CD4-positive, alpha-beta T cell treated with Interleukin-6 at 100 ng/mL for 8 hours (primary cell): ENCODE data around the gene IGSF3.
"Not testable (repeated sequence)": the region's sequence is repeated elsewhere in the genome, so short reads cannot be mapped to it uniquely, and the experiment has no call there.

ENCODE experiments used
- DNase-seq: peaks from one replicate; pipeline ENCODE4 v3.0.0-alpha.2; 2020; ENCODE audit warnings: mixed read lengths, low spot score

IGSF3 gene

DNA sequence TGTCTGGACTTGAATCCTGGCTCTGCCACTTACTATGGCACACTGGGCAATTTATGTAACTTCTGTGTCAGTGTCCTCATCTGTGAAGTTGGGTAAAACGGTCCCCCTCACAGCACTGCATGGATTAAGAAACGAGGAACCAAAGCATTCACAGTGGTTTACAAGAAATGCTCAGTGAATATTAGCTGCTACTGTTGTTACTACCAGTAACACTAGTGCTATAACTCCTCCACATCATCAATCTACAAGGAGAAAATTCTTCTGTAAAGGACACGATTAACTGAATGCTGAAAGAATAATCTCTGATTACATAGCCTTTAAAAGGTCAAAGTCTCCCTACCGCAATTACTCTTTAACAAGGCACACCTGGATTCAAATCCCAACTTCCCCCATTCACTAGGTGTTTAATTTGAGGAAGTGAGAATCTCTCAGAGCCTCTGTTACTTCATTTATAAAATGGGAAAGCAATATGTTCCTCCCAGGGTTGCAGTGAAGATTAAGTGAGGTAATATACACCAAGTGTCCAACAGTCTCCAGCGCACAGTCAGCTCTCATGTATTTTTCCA lies 70.7 kb downstream of the IGSF3 start:
- DNase-seq, result not testable (repeated sequence)

DNA sequence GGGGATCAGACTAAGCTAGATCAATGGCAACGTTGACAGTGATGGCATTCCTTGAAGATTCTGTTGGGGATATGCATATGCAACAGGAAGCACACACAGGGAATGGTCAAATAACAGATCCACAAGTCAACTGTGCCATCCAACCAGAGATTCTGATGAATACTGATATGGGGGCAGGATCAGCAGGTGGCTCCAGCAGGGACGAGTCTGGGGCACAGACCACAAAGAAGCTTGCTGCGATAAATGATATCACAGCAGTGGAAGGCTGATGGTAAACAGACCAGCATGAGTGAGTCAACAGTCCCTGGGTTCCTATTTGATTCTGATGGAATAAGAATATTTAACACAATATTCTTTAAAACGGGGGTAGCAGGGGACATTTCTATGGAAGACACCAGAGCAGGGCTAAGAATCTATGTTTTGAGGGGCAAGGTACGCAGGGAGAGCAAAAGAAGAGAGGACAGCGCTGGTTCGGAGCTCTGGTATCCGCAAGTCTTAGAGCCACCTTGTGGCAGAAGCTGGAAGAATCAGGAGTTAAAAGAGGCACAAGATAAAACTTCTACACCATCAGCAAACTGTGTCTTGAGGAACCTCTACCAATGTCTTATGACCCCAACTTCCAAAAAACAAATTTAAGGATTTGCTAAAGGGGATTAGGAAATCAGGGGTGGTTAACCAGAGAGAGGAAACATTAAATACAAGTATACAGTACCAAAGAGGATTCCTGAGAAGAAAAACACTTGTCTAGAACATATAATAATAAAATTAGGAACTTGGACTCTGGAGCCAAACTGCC lies 71.4 kb downstream of the IGSF3 start:
- not testable (repeated sequence) for DNase-seq

DNA sequence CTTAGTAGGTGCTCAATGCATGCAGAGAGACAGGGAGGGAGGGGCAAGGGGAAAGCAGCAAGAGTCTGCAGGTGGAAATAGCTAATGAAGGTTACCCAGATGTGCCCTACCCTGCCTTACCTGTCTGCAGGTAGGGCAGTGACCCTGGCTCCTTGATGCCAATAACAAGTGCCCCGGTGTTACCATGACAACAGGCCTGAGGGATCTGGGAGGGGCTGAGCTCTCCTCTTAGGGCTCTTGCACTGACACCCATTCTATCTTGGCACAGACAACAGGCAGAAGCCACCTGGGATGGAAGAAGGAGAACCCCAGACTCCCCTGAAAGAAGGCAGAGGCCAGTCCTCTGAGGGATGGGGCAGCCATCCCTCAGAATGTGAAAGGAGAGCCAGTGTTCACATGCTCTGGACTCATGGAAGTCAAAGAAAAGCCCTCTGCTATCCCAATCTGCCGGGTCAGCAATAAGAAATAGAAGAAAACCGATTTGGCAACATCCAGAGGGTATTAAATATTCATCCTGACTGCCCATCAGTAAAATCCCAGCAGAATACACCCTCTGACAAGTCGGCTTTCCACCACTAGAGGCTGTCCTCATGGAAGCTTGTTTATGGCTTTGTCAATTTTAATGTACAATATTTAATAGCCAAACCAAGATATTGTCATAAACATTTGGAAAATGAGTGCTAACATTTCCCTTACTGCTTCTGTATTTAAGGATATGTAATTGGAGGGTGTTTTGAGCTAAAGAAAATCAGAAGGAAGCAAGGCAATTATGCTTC lies 72.3 kb downstream of the IGSF3 start:
- DNase-seq, result not testable (repeated sequence)

DNA sequence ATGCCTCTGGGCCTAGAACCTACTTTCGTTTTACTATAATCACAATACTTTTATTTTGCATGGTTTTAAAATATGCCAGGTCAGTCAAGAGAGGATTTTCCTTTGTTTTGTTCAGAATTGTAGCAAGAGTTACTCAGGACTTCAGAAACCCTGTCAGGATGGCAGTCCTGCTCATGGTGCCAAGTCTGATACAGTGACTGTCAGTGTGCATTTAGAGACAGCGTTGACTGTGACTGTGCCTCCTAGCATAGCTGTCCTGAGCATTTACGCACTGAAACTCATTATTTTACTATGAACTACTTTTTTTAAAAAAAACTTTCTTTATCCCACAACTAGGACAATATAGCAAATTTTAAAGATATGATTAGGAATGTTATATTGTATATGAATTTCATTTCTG lies 73.6 kb downstream of the IGSF3 start:
- not testable (repeated sequence) for DNase-seq

DNA sequence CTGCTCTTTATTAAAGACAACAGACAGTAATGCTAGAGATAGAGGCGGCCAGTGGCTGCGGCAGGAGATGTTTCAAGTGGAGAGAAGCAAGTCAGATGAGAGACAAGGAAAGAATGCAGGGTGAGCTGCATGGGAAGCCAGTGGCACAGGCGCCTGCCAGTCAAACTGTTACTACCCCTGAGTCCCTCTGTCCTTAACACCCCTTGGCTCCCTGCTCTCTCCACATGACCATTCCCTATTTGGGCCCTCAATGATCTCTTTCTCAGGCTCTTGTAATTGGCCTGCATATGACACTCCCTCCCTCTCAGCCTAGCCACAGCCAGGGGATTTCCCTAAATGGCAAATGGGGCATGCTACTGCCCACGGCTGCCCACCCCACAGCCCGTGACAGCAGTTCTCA lies 74.1 kb downstream of the IGSF3 start:
- DNase-seq, result not testable (repeated sequence)

DNA sequence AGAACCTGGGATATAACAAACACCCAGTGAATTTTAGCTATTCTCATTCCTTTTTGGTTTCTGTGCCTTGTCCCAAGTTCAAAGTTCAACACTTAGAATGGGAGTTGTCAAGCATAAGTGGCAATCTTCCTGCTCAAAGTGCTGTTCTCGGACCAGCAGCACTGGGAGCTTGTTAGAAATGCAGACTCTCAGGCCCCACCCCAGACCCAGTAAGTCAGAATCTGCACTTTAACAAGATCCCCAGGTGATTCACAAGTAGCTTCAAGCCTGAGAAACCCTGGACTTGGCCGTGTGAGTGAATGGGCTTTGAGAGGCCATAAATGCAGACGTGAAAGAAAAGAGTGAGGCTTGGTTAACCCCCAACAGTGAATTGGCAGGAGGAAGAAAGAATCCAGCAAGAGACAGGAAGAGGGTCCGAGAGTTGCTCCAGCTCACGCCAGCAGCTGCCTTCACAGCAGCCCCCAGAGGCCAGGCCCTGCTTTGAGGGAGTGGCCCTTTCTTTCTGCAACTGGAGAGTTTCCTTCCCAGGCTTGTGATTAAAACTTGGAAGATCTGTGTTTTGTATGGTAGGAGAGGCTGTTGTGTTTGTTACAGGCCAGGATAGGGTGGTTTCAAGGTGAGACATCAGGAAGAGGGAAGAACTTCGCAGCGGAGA lies 75.5 kb downstream of the IGSF3 start:
- not testable (repeated sequence) for DNase-seq

DNA sequence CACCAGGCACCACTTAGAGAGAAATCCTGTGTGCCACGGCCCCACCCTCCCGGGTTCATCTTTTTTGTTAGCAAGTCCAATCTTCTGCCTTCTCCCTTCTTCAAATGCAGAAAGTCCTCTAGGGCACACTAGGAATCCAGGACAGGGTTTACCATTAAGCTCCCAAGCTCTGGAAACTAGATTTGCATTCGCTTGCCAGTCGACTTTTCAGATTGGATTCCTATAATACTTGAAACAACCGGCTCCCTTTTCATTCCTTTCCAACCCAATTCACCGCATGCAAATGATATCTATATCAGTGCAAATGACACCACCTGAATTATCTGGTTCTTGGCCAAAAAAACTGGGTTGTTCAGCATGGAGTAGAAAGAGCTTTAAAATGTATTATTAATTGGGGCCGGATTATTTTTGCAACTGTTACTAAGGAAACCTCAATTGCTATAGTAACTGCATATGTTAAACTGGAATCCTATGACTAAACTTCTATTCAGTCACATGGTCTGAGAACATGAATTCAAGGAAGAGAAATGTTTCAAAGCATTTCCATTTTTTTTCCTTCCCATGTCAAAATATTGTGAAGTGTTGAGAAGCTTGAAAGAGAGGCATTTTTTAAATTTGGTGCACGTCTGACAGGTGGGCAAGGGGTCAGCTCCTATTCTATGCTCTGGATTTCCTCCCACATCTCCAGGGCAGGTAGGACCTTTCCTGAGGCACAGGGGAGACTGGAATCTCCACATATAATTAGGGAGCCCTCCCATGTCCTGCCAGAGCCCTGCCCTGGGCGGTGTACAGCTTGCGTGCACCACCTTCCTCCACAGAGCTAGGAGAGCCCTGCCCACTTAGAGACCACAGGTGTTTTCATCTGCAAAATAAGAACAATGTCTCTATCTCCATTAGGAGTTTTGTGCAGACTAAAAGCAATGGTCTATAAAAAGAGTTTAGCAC lies 76.3 kb downstream of the IGSF3 start:
- not testable (repeated sequence) for DNase-seq

DNA sequence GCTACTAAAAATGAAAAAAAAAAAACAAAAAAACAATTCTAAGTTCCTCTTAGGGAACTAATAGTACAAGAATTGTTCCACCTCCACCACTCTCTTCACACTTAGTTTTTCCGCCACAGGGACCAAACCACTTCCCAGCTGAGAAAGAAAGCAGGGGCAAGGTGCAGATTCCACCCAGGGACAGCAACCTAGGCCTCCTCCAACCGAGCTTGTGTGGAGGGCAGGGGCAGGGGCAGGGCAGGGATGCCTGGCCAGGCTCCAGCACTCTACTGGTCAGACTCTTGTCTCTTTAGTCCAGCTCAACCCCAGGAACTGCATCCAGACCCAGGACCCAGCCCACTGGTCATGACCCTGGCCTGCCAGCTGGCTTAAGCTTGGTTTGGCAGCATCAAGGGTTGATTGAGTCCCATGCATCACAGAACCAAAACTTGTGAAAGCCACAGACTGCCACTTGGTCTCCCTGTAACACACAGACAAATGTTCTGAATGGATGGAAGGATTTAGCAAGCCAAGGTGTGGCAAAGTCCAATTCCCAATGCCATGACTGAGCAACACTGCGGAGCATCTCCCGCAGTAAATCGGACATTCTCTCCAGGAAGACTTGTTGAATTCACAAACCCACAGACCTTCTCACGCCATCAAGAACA lies 77.1 kb downstream of the IGSF3 start:
- not testable (repeated sequence) for DNase-seq

DNA sequence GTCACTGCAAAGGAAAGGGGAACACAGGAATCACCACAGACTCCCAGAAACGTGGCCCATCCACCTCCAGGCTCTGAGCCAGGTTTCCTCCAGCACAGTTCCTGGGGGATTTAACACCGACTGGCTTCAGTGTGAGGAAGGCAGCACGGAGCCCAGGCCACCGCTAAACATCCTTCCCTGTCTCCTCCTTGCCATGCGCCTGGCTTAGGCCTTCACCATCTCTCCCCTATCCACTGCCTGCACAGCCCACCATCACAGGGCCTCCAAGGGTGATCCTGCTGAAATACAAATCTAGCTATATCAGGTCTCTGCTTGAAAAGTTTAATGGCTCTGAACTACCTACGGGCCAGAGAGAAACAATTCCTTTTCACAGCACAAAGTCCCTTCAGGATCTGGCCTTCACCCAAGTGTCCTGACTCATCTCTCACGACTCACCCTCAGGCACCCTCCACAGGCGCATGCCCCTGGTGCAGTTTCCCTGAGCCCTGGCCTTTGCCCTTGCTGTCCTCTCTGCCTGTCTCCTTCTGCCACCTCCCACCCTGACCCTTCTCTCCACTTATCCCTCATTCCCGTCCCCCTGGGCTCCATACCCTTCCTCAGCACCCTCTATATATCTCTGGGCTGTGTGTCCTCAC lies 78.3 kb downstream of the IGSF3 start:
- DNase-seq, result not testable (repeated sequence)

DNA sequence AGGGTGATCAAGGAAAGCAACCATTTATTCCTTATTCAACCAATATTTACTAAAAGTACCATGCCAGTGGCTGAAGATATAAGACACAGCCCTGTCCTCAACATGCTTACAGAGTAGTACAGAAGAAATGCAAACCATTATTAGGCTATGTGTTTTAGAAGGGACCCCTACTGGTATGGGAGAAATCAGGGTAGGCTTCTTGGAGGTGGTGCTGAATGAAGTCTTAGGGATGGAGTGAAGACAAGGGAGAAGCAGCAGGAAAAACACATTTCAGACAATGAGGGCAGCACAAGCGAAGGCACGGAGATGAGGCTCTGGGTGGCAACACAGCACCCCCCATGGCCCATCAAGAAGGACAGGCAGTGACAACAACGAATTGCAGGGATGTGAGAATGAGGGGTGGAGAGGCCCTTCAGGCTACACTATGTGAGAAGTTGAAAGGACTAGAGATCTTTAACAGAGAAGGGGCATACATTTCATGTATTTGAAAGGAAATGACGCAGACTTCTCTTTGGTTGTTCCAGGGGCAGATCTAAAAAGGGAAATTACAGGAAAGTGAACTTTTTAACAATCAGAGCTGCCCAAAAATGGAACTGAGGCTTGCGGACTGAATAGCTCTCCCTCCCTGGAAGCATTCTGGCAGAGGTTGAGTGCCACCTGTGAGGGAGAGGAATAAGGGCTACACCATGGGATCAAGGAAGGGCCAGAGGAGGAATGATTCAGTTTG lies 79.9 kb downstream of the IGSF3 start:
- no peak for DNase-seq

DNA sequence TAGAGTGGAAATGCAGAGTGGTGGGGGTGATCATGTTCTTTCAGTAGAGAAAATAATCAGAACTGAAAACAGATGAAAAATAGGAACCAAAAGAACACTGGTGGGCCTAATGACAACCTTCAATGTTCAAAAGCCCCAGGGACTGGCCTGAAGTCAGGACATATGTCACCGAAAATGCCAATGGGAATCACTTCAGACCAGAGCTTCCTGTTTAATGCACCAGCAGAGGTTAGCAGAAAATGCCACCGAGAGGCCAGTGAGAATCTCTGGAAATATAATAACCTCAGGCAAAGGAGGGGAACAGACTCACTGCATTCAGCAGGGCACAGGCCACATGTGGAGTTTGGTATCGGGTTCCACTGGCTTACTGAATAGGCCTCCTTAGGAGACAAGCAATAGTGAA lies 80.8 kb downstream of the IGSF3 start:
- DNase-seq, result no peak

DNA sequence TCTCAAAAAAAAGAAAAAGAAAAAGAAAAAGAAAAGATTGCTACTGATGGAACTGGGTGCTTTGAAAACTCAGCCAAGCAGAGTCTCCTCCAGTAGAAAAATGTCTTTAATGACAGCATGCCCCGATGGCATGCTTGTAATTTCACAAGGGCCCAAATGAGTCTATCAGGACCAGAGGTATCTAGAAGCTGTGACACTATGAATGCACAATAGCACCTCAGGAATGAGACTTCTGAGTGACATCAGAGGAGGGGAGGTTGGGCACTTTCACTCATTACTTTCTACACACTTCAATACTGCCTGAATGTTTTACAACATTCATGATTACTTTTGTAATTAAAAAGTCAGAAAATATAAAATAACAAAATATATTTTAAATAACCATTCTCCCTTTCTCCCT lies 81.6 kb downstream of the IGSF3 start:
- DNase-seq, result no peak

DNA sequence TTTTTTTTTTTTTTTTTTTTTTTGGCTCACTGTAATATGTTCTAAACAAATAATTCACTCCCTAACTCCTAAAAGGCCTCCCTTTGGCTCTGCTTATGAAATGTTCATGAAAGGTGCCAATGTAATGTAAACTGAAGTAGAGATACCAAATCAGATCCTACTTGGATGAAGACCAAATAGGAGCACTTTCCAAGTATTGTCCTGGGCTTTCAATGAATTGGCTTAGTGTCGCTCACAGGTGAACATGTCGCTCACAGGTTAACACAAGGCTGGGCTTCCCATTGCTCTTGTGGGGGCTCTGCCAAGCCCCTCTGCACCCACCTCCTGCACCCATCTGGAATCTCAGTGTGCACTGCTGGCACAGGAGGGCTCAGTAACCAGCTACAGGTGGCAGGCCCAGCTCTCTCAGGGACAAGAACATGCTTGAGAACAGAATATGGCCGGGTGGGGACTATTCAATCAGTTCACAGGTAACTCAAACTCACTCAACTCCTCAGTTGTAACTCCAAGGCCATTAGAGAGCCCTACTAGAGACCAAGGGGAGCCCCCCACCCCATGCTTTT lies 86.1 kb downstream of the IGSF3 start:
- no peak for DNase-seq

DNA sequence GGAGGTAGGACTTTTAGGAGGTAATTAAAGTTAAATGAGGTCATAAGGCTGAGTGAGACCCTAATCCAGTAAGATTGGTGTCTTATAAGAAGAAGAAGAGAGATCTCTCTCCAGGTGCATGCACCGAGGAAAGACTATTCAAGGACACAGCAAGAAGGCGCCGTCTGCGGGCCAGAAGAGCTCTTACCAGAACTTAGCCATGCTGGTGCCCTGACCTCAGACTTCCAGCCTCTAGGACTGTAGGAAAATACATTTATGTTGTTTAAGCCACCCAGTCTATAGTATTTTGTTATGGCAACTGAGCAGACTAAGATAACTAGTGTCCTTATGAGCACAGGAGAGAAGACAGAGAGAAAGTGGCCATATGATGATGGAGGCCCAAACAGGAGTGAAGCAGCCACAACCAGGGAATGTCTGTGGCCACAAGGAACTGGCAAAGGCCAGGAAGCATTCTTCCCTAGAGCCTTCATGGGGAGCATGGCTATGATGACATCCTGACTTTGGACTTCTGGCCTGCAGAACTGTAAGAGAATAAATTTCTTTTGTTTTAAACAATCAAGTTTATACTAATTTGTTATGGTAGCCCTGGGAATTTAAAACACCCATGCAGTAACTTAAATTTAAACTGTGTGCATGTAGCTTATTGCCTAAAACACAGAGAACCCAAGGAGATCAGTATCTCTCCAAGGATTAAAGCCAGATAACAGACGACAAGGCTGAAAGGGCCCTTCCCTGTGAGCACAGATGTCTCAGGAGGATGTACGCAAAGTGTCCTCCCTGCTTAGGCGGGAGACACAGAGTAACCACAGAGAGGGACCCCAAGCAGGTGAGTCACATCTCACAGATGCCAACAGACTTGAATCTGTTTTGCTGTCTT lies 86.8 kb downstream of the IGSF3 start:
- no peak for DNase-seq

DNA sequence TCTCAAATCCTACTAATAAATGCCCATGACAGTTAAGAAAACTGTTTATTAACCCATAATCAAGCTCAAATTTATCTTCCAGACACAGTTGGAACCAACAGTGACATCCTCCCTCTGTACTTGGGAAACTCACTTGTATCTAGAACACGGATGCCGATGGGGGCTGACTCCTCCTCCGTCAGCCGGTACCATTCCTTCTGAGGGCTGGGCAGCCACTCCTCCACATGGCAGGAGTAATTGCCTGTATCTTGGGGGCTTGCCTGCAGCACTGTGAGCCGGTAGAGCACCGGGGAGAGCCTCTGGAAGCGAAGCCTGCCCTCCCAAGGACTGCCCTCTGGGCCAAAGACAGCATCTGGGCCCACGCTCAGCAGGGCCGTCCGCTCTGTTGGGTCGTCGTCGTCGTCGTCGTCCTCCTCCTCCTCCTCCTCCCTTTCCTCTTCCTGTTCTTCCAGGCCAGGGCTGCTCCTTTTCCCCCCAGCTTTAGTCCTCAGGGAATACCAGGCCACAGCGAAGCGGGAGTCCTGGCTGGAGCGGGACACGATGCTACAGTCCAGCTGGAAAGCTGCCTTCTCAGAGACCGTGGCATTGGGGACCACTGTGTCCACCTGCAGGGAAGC lies 88.2 kb downstream of the IGSF3 start:
- no peak for DNase-seq

DNA sequence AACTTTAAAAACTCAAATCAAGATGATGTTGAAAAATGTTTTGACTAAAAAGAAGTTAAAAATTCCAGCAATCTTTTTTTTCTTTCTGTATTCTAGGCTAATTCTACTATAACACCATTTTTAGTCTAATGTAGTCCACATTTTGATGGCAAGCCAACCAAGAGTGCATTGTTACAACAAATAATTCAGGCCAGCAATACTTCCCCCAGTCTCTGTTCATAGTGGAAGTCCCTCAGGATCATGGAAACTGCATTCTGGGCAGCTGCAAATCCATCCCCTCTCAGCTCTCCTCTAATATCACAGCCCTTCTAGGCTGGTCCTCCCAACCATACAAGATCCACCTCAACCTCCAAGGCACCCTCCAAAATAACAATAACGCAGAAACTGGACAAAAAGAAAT lies 89.0 kb downstream of the IGSF3 start:
- no peak for DNase-seq

DNA sequence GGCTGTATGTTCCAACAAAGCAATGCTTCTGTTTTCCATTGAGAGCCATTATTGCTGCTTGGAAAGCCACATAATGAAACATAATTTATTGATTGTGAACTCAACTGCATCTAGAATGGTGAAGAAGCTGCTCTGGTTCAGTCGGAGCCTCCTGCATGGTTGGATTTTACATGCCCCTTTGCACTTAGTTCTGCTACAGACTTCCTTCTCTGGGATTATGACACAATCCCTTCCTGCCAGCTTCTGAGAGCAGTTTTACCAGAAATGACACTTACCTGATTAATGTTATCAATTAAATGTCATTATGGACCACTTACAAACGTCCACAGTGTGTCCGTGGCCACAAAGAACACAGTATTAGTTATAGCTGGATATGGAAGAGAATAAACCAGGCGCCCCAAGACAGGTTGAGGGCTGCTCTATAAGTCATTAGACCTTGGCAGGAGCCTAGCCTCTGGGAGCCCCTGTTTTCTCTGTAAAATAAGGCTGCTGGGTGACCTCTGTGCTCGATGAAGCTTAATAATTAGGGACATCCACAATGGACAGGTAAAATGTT lies 89.7 kb downstream of the IGSF3 start:
- DNase-seq, result no peak
